NCI-H1436 treated with DMSO at 0.1 percent for 48 hours (cell line): Measurements from ENCODE around the gene TEKT3.

Experiments
- DNase-seq: peaks from one replicate; lab custom pipeline; 2025; lab: John Stamatoyannopoulos, UW

TEKT3 gene

DNA sequence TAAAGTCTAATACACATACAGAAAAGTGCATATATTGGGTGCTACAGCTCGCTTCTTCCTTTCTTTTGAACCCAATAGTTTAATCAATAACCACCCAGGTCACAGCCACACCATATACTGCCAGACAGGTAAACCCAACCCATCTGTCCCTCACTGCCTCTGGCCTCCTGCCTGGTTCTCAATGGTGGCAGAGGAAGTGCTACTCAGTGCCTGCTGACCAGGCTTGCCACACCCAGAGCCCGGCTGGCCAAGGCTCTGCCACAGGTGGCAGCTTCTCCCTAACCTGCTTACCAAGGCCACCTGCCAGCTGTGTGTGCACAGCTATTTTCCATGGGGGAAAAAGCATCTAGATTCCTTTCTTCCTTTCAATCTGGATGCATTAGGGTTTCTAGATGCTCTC, 76.9 kb downstream of the TEKT3 start:
- no peak for DNase-seq

DNA sequence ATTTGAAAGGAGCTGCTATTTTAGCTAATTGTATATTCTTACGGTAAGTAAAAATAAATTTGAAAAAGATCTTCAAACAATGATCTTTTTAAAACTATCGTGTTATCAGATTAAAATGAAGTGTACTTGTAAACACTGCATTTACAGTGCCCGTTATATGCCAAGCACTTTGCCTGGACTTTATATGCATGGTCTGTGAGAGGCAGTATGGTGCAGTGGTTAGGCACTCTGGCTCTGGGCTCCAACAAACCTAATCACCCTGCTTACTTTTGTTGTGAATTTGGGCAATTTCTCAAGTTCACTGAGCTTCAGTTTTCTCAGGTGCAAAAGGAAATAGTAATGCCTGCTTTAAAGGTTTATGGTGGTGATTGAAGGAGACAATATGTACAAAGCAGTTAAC, 77.7 kb downstream of the TEKT3 start:
- DNase-seq, result no peak

DNA sequence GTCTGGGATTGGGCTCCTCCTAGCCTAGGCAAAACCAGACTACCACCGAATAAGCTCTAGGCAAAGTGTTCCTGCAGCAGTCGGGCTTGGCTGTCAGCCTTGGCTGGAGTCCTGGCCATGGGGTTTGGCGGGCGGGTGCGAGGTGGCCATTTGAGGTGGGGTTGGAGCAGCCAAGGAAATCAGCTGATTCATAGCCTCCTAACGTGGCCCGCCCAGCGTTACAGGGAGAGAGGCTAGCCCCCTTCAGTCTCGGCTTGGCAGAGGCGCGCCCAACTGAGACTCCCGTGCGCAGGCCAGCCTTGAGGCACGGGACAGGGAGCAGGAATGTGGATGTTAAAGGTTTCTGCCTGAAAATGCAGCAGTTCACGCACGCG, 78.2 kb downstream of the TEKT3 start:
- DNase-seq, result no peak

DNA sequence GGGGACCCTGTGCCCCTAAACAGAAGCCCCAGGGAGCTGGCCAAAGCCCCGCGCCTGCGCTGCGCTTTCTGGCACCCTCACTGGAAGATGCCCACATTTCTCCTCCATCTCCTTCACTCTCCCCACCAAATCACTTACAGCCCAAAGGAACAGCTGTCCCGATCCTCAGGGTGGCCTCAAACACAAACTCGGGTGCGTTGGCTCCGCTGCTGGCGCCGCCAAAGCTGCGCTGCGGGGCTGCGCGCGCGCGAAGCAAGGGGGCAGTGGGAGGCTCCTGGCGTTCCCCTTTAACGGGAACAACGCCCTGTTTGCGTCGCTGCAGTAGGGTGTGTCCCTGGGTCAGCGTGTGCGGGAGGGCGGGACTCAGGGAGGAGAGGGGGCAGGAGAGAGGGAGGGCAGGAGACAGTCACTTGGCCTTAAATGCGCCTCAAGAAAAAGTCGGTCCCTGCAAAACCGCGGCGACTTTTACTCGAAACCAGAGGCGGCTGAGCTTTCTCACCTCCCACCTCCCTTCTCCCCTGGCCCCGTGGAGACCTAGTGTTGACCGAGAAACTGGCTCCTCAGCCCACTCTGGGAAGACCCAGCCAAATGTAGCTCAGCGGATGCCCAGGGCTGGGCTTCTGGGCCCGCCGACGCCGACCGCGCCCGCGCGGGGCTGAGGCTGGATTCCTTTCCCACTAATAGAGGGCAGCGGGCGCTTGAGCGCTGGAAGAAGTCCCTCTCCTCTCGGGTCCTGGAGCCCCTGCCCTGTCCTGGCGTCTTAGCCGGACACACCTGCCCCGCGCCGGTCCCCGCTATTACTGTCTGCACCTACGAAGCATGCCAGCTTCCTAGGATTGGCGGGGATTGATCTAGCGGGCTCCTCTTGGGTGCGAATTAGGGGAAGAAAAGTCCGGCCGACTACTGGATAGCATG, 78.8 kb downstream of the TEKT3 start:
- no peak for DNase-seq

DNA sequence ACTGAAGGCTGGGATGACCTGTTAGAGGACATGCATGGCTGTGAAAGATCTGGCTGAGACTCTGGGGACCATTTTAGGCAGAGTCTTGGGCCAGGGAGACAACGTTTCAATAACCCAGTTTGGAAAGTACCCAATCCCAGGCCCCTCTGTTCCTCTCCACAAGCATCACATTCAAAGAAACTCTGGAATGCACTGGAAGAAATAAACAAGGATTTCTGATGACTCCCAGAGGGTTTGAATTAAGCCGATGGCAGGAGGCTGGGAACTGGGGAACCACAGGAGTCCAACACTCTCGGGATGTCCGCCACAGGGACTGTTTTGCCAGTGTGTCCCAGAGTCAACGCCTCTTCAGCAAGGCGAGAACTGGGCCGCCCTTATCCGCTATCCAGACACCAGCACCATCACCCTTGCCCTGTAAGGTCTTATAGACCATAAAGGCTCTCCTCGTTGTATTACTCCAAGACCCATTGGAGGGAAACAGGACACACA, 79.6 kb downstream of the TEKT3 start:
- no peak for DNase-seq

DNA sequence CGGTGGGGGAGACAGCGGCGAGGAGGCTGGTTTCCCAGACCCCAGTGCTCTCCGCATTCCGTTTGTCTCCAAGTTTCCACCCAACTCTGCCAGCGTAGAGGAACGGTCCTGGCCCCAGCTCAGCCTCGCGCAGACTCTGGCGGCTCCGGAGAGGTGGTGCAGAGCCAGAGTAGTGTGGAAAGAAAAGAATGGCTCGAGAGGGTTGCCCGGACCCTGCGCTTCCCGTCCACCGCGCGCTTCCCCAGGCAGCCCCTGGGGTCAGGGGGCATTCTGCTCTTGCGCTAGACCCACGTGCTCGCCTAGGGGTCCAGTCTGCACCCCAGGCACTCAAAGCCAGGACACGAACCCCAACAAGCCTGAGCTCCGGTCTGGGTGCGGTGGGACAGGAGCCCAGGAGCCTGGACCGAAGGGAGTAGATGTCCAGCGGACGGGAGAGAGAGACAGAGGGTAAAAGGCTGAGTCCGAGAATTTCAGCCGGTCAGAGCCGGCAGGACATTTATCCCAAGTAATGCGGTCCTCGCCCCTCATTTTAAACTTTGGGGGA, 80.1 kb downstream of the TEKT3 start:
- no peak for DNase-seq

DNA sequence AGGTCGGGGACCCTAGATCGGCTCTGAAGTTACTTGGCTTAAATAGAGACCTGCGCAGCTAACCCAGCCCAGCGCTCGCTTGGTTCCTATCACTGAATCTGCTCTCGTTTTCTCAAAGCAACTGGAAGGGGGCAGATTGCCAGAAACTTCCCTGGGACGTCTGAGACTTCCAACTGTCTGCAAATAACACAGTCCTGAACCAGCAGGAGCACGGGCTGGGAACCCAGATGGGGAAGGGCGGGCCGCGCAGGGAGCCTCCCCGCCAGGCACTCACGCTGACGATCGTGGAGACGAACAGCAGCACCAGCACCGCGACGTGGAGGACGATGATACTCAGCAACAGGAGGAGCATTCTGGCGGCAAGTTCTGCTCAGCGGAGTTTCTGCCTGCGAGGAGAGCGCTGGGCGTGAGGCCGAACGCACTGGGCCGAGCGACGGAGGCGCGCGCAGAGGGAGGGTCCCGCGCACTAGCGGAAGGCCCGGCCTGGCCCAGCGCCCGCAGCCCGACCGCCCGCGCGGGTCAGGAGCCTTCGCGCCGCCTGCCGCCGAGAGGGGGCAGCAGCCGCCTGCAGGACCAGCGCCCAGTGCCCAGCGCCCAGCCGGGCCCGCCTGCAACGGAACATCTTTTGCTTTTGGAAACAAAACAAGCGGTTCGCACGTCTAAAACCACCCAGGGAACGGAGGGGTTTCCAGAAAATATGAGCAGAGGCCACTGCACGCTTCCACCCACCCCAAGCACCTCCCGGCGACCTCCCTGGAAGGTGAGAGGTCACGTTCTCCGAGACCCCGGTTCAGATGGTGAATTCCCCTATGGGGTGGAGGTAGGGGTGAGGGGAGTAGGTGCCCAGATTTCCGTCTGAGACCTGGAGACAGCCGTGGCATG, 80.8 kb downstream of the TEKT3 start:
- no peak for DNase-seq

DNA sequence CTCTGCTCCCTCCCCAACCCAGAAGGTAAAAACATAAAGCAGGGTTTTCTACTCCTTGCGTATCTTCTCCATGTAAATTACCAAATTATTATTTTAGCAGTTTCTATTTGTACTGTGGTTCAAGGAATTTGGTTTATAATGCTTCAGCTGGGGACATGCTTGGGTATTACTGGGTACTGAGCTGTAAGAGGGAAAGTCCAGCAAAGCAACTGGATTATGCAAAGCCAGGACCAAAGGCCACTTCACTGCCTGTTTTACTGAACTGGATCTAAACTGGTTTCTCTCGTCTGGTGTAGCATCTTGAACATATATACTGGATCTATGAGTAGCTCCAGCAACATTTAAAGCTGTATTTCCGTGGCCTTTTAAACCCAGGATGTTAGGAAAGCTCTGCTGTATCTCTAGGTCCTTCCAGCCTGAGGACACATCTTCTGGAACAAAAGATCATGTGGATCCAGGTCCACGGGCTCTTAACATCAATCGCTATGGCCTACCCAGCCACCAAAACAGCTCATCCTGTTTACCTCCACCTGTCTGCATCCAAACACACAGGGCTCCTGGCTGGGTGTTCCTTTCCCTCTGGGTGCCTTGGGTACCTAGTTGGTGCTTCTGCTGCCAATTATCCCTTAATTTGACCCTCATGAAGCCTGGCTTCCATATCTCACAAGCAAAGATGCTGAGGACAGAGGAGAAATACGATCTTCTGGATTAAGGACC, 83.4 kb downstream of the TEKT3 start:
- DNase-seq, result no peak

DNA sequence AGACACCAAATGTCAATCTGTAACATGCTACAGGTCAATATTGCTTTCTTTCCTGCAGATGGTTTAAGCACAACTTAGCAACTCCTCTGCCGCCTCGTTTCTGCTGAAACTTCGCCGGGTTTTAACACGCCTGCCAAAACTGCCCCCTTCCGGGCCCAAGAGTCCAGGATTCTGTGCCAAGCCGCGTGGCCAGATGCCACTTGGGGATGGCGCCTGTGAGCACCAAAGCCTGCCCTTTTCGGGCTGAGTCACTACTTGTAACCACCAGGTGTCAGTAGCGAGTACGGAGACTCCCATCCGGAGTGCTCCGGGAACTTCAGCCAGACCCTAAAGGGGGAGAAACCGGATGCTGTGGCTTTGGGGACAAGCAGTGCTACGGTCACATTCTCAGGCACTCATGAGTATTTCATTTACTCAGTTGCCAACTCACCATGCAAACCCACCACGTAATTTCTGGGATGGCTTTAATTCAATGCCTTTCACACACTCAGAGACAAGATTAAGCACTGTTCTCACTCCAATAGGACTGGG, 84.1 kb downstream of the TEKT3 start:
- DNase-seq, result no peak

DNA sequence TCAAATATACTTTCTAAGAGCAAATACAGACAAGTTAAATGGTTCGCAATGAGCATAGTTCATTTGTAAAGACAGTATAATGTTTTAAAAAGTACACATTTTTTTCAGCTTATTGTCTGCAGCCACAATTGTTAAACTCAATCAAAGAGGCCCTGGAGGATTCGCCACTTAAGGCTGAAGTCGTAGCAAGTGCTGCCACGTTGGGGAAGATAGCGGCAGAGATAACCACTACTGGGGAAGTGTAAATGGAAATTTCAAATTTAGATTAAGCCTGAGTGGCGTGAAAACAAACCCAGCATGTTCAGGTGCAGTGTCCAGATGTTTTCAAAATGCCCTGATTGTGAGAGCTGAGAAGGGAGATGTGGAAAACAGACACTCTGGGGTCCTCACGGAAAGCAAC, 84.7 kb downstream of the TEKT3 start:
- DNase-seq, result no peak

DNA sequence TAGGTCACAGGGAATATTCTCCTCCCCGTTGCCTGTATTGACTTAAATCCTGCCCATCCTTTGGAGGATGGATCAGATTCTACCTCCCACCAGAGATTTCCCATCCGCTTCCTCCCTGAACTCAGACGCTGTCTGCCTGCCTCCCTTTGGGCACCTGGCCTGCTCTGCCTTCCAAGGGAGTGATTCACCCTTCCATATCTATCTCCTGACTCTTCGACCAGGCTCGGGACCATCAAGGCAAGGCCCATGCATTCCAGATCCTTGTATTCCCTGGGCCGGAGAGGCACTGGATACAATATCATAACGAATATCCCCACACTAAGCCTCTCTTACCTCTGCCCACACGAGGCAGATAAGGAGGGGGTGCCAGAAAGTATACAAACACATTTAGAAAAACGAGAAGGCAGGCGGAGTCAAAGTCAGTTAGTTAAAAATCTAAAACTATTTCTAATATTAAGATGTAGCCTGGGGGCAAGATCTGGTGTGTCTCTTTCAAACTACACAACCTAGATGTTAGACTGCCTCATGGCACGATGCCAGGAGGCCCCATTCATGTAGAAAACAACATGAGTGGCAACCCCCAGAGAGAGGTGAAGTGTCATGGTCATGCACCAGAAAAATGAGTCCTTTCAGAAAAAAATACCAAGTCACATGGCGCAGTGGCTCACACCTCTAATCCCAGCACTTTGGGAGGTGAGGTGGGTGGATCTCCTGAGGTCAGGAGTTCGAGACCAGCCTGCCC, 85.5 kb downstream of the TEKT3 start:
- DNase-seq, result no peak
